HG03139 (cell line): ENCODE results near the gene SWSAP1.

Experiments used
- ATAC-seq: cut with Tn5 transposase; IDR thresholded peaks from one replicate; pipeline ENCODE4 v1.9.1; 2021; ENCODE audit not compliant: unreplicated experiment

Gene SWSAP1

DNA sequence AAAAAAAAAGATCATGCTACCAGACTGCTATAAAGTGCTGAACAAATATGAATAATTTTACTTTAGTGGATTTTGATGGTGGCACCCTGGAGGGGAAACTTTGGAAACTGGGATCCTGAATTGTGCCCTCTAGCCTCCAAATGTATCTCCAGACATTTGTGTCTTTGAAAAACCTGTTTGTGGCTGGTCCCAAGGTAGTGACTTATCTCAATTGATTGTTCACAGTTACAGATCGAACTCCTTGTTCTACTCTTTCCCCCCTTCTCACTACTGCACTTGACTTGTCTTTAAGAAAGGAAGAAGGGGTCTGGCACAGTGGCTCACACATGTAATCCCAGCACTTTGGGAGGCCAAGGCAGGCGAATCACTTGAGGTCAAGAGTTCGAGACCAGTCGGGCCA, 34.1 kb downstream of the SWSAP1 start:
- no peak for ATAC-seq

DNA sequence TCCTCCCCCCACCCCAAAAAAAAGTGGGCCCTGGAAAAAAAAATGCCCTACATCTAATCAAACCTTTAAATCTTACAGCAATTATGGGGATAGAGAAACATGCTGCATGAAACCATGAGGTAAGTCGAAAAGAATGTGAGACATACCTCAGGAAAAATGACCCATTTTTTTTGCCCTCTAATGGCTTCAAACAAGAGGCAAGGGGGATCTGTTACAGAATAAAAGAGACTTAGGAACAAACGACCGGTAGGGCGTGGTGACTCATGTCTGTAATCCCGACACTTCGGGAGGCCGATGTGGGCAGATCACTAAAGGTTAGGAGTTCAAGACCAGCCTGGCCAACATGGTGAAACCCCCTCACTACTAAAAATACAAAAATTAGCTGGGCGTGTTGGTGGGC, 36.2 kb downstream of the SWSAP1 start:
- no peak for ATAC-seq

DNA sequence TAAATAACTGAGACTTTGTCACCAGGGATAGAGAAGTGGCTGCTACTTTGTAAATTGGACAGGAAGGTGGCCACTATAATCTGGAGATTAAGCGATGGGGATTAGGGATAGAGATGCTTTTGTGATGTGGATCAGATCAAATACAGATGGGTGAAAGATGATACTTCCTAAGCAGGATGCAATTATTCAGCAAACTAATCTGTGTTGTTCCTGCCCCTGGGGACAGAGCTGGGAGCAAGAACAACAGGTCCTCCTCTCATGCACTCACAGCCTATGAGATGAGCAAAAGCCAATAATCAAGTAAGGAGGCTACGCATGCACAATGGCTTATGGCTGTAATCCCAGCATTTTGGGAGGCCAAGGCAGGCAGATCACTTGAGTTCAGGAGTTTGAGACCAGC, 40.1 kb downstream of the SWSAP1 start:
- no peak for ATAC-seq

DNA sequence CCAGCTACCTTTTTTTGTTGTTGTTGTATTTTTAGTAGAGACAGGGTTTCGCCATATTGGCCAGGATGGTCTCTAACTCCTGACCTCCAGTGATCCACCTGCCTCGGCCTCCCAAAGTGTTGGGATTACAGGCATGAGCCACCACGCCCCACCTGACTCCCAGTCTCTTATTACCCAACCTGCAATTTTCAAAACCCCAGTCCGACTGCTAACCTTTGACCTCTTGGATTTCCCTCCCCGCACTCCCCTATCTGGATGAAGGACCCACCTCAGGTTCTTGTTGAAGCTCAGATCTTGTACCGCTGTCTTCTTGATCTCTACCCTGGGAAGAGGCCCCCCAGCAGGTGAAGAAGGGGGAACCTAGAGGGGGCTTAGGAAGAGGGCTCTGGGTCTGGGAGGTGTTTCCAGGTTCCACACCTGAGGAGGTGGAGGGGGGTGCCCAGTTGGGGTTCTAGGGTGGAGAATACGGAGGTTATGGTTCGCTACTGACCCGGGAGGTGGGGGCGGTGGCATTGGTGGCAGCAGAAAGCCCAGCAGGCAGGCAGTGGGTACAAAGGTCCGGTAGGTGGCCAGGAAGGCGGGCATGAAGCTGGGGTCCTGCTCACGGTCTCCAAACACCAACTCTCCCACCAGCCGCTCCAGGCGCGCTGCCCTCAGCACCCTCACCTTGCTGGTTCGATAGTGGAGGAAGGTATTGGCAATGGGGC, 42.0 kb downstream of the SWSAP1 start:
- ATAC-seq = no peak

DNA sequence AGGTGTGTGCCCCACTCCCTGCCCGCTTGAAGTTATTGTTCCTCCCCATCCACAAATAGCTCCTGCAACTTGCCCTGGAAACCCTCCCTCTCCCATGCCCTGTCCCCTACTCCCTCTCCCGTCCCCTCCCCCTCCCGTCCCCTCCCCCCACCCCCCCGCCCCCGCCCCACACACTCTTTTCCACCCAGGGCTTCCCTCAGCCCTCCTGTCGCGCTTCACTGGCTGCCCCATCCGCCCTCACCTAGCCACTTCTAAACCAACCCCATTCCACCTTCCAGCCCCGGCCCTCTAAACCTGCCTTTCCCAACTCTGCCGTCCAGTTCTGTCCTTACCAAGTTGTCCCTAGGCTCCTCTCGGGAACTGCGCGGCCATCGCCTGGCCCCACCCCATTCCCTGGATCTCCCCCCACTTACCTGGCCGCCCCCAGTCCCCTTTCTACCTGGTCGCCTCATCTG, 43.7 kb downstream of the SWSAP1 start:
- no peak for ATAC-seq

DNA sequence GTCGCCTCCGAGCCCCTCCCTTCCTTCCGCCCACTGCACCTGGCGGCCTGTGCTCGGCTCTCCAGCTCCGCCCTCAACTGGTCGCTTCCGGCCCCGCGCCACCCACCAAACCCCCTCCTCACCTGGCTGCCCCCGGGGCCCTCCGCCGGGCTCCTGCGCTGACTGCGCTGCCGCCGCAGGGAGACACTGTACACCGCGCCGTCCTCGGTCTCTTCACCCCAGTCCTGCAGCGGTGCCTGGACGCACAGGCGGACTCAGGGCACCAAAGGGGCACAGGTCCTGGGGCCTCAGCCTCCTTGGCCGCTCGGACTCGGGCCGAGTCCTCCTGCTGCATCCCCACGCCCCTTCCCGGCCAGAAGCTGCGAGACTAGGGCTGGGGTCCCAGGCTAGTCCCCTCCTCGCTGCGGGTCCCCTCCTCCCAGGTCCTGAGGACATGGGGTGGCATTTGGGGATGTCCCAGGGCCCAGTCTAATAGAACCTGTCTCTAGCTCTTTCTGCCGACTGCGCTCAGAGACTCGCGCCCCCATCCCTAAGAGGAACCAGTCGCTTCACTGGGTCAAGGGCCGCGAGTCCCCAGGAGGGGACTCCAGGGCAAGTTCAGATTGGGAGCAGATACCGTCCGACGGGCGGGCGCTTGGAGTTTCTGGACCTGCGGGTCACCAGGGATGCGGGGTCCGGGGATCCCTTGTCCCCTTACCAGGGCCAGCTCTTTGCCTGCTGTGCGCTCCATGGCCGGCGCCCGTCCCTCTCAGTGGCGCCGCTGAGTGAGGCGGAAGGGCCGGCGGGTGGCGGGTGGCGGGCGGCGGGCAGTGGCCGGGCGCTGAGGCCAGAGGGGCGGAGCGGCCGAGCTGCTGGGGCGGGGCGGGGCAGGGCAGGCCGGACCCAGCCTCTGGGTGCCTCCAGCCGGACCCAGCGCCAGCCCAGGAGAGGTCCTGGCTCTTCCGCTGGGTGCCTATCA, 44.4 kb downstream of the SWSAP1 start, which contains the start of gene RGL3:
Gene RGL3 (minus strand): TSS at position 766 of the 958 bp plus-strand sequence. CDS start 36 bp downstream, at position 730.
- ATAC-seq = no peak

DNA sequence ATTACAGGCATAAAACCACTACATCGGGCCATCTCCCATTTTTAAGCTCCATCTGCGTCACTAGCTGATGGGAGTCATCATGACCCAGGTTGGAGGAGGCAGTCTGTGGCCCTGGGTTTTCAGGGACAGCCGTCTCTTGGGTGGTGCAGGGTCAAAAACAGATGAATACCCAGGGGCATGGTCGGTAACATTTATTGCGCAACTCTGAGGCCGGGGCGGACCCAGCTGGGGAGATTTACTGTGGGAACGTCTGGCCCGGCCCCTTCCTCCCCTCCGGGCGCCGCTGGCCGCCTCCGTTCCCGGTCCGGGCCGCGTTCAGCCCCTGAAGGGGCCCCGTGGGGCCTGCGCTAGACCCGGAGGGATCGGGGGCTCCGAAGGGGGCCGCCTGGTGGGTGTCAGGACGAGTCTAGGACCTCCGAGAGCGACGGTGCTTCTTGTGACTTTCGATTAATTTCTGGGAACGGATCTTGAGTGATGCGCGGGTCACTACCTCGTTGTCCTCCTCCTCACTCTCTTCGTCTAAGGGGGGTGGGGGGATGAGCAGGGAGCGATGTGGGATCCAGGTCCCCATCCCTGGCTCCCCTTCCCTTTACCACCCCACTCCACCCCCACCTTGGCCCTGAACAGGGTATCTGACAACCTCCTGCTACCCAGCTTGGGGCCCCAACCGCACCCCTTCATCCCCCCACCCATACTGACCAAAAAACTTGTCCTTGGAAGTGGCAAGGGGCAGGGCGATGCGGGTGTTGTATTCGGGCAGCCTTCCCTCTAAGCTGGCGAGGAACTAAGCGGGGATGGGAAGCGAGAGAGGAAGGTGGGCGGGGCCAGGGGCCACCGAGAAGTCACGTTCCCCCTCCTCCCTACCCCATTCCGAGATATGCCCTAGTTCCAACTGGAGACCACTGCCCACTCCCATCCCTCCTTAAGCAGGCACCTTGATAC, 46.2 kb downstream of the SWSAP1 start:
- no peak for ATAC-seq

DNA sequence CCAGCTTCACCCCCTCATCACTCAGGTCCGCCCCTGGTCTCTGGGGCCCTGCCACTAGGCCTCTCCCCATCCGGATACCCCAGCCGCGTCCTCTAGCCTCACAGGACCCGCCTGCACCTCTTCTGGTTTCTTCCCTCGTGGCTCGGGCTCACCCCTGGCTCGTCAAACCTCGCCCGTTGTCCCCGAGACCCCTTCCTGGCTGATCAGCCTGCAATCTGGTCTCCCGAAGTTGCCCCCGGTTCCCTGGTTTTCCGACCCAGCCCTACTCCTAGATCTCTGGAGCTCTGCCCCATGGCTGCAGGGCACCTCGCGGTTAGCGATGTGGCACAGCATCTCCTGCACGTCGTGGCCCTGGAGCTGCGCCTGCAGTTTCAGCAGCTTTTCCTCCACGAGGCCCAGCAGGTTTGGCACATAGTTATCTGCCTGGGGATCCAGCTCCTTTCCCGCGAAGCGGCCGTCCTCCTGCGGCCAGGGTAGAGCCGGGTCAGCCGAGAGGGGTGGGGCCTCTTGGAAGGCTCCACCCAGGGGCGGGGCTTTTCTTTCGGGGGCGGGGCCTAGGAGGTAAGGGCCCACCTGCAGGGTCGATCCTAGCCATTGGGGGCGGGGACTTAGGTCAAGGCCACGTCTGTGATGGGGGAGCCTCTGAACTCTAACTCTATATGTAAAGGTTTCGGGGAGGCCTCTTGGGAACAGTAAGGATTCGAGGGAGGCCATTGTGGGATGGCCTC, 47.1 kb downstream of the SWSAP1 start:
- peak; percentile 27 for ATAC-seq

DNA sequence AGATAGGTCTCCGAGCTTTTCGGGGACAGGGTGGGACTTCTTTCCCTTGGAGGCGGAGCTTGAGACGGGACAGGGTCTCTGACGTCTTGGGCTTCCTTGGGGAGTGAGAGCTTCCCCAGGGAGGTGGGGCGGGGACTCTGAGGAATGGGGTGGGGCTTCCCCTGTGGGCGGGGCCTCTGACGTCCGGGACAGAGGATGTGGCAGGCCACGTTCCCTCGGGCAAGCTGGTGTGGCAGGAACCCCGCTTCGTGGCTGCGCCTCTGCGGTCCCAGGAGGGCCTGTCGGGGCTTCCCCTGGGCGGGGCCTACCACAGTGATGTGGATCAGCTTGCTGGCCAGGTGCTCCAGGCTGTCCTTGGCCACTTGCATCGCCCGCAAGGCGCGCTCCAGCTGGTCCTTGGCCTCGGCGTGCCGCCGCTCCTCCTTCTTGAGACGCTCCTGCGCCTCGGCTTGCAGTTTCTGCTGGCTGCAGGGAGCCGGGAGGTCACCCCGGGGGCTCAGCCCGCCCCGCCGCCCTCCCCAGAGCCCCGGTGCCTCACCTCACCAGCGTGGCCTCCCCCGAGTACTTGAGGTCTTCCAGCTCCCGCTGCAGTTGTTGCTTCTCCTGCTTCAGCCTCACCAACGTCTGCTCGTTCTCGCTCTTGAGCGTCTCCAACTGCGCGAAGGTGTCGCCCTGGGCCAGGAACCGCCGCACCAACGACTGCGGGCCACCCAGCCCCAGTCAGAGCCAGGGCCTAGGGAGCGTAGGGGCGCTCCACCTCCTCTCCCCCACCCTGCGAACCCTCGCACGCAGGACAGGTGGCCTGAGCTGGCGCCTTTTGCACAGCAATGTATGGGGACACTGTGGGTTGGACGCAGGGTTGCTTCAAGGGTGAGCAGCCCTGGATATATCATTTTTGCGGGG, 47.9 kb downstream of the SWSAP1 start:
- ATAC-seq = peak; percentile 57

DNA sequence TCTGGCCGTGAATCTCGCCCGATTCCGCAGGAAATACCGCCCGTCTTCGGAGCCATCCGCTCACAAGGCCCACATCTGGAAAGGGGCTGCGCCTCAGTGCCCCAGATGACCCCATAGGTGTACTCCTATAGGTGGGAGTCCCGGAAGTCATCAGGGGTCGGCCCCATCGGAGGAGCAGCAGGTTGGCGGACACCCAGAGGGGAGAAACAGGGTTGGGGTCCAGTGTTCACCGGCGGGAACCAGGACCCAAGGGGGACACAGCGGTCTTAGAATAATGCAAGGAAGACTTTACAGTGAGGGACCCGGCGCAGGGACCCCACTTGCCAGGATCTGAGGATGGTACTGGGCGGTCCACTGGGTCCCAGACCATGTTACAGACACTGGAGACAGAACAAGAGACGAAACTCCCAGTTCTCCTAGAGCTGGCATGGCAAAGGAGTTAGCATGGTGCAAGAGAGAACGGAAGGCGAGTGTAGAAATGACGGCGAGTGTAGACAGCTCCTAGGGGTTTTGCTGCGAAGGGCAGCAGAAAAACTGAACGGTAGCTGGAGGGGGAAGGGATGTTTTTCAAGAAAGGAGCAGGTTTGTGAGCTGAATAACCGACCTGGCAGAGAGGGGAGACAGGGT, 48.8 kb downstream of the SWSAP1 start:
- no peak for ATAC-seq

DNA sequence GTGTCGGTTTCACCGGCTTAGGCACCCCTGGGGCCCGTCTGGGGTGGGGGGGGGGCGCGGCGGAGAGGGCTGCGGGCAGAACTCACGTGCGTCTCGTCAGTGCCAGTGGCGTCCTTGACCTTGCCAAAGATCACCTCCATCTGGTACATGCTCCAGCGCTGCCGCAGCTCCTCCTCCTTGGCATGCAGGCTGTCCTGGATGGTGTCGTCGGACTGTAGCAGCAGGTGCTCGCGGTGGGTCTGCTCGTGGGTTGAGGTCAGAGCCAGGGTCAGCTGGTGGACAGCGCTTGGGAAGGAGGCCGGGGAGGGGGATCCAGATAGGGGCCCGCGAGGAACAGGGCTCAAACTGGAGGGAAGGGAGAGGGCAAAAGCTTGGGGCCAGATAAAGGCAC, 49.3 kb downstream of the SWSAP1 start:
- ATAC-seq = no peak
